Glutamatergic neuron (in vitro differentiated cells): ENCODE measurements around the gene RNF123. TPM values are rescaled to one million over a fixed set of nuclear protein-coding genes. Genes with fewer than 3 reads are reported as not detected.
A peak's percentile ranks its signal among the peaks of the same experiment; 100 is the strongest.
"Not testable (repeated sequence)": the region's sequence is repeated elsewhere in the genome, so short reads cannot be mapped to it uniquely, and the experiment has no call there.

Experiments
- DNase-seq: peaks from one replicate; pipeline ENCODE4 v3.0.0; 2022
- H3K27ac Mint-ChIP-seq: one replicate; pipeline ENCODE4 v1.8.0; 2020; ENCODE audit warnings: mild to moderate bottlenecking, mixed read lengths, inconsistent platforms; ENCODE audit not compliant: unreplicated experiment
- H3K27me3 Mint-ChIP-seq: one replicate; pipeline ENCODE4 v1.8.0; 2020; ENCODE audit warnings: mild to moderate bottlenecking, moderate library complexity, mixed read lengths, inconsistent platforms; ENCODE audit not compliant: unreplicated experiment
- H3K36me3 Mint-ChIP-seq: one replicate; pipeline ENCODE4 v1.8.0; 2020; ENCODE audit warnings: mild to moderate bottlenecking, mixed read lengths, inconsistent platforms; ENCODE audit not compliant: unreplicated experiment
- H3K4me1 Mint-ChIP-seq: one replicate; pipeline ENCODE4 v1.8.0; 2020; ENCODE audit warnings: mild to moderate bottlenecking, low read depth, mixed read lengths, inconsistent platforms; ENCODE audit not compliant: unreplicated experiment
- H3K4me3 Mint-ChIP-seq: one replicate; pipeline ENCODE4 v1.8.0; 2020; ENCODE audit warnings: mild to moderate bottlenecking, mixed read lengths, inconsistent platforms; ENCODE audit not compliant: unreplicated experiment
- H3K9me3 Mint-ChIP-seq: one replicate; pipeline ENCODE4 v1.8.0; 2020; ENCODE audit warnings: mild to moderate bottlenecking, moderate library complexity, mixed read lengths, inconsistent platforms; ENCODE audit not compliant: unreplicated experiment
- CTCF ChIP-seq: fragments of 200-600 bp; sonication (generic); IDR thresholded peaks from one replicate; pipeline ENCODE4 v1.5.0; 2021; ENCODE audit not compliant: partially characterized antibody, unreplicated experiment
- total RNA-seq: library from RNA; stranded (reverse); fragmentation: NEBNext Ultra II Directional; extraction: Animal tissue kit (Norgen Biotek cat#: 25700); gene quantifications from one replicate; pipeline ENCODE4 v1.2.1, GENCODE V29; 2021; ENCODE audit not compliant: unreplicated experiment

RNF123 gene
- total RNA-seq, 1 donor from 2014 or later = 56.6 TPM

GRCh38 chr3:49738067-49738713 is 48.8 kb downstream of the RNF123 start:
- no peak for TF ChIP-seq CTCF
- H3K4me1 Mint-ChIP-seq = no peaks in the 10 kb centered on the region
- H3K9me3 Mint-ChIP-seq = peaks cover 4% of the 10 kb centered on the region
- peaks cover 1% of the 10 kb centered on the region for H3K27me3 Mint-ChIP-seq
- DNase-seq = no peak
- H3K36me3 Mint-ChIP-seq = no peaks in the 10 kb centered on the region
- H3K4me3 Mint-ChIP-seq = no peak overlapping the region
- peak overlapping the region; percentile 1 for H3K27ac Mint-ChIP-seq

- DNase-seq = no peak
- Mint-ChIP-seq H3K4me1 (no peaks in the 10 kb centered on the region), H3K4me3 (peak overlapping the region; percentile 32), H3K36me3 (no peaks in the 10 kb centered on the region), H3K27ac (no peak overlapping the region), H3K27me3 (peaks cover 1% of the 10 kb centered on the region), H3K9me3 (peaks cover 2% of the 10 kb centered on the region)
- TF ChIP-seq CTCF = no peak
Measured at GRCh38 chr3:49740427-49740826, 51.1 kb downstream of the RNF123 start.

GRCh38 chr3:49745986-49746385 is 56.6 kb downstream of the RNF123 start:
- Mint-ChIP-seq H3K36me3 (no peaks in the 10 kb centered on the region), H3K27ac (no peak overlapping the region), H3K9me3 (no peaks in the 10 kb centered on the region), H3K27me3 (no peaks in the 10 kb centered on the region), H3K4me1 (peaks cover 5% of the 10 kb centered on the region), H3K4me3 (no peak overlapping the region)
- no peak for TF ChIP-seq CTCF
- no peak for DNase-seq

GRCh38 chr3:49747792-49748480 is 58.6 kb downstream of the RNF123 start:
- H3K27me3 Mint-ChIP-seq = peaks cover under 1% of the 10 kb centered on the region

GRCh38 chr3:49748874-49749273 is 59.5 kb downstream of the RNF123 start:
- not testable (repeated sequence) for H3K4me3 Mint-ChIP-seq, H3K4me1 Mint-ChIP-seq, H3K36me3 Mint-ChIP-seq, H3K9me3 Mint-ChIP-seq, H3K27me3 Mint-ChIP-seq, H3K27ac Mint-ChIP-seq
- DNase-seq = peak; percentile 42

More at GRCh38 chr3:49747792-49748480, 58.6 kb downstream of the RNF123 start:
- no peak for TF ChIP-seq CTCF
- Mint-ChIP-seq H3K4me3 (no peak overlapping the region), H3K36me3 (no peaks in the 10 kb centered on the region), H3K9me3 (no peaks in the 10 kb centered on the region), H3K4me1 (peaks cover 5% of the 10 kb centered on the region), H3K27ac (peak overlapping the region; percentile 69)
- DNase-seq = no peak
